ENCODE data around the gene NCR3LG1.

The NCR3LG1 gene

GRCh38 chr11:17371614-17372013, 20.0 kb downstream of the NCR3LG1 start:
- no peak for DNase-seq (ENCODE audit: low read depth in 2 of 2)

- DNase-seq (ENCODE audit: low read depth in 2 of 2), result no peak
Observed at GRCh38 chr11:17375547-17375946, 23.9 kb downstream of the NCR3LG1 start.

GRCh38 chr11:17376493-17376892, 24.9 kb downstream of the NCR3LG1 start:
- DNase-seq (ENCODE audit: low read depth in 2 of 2), result no peak

GRCh38 chr11:17378655-17379054, 27.1 kb downstream of the NCR3LG1 start:
- DNase-seq (ENCODE audit: low read depth in 2 of 2), result no peak

GRCh38 chr11:17379383-17380180, 28.0 kb downstream of the NCR3LG1 start:
- no peak for DNase-seq (ENCODE audit: low read depth in 2 of 2)

- DNase-seq (ENCODE audit: low read depth in 2 of 2), result no peak
Observed at GRCh38 chr11:17381156-17381555, 29.6 kb downstream of the NCR3LG1 start.

GRCh38 chr11:17382046-17382728, 30.6 kb downstream of the NCR3LG1 start:
- no peak for DNase-seq (ENCODE audit: low read depth in 2 of 2)

GRCh38 chr11:17383461-17383860, 31.9 kb downstream of the NCR3LG1 start:
- DNase-seq (ENCODE audit: low read depth in 2 of 2), result no peak

GRCh38 chr11:17384002-17384511, 32.5 kb downstream of the NCR3LG1 start:
- peak; percentile 62 to 71 for DNase-seq (ENCODE audit: low read depth in 2 of 2)

GRCh38 chr11:17385492-17385891, 33.9 kb downstream of the NCR3LG1 start:
- no peak for DNase-seq (ENCODE audit: low read depth in 2 of 2)

GRCh38 chr11:17385926-17386325, 34.3 kb downstream of the NCR3LG1 start:
- no peak for DNase-seq (ENCODE audit: low read depth in 2 of 2)

- DNase-seq (ENCODE audit: low read depth in 2 of 2), result peak; percentile 23 to 30
Observed at GRCh38 chr11:17386331-17387084, 34.9 kb downstream of the NCR3LG1 start.

- DNase-seq (ENCODE audit: low read depth in 2 of 2), result no peak
Observed at GRCh38 chr11:17387254-17387653, 35.7 kb downstream of the NCR3LG1 start.

- no peak for DNase-seq (ENCODE audit: low read depth in 2 of 2)
Observed at GRCh38 chr11:17387811-17388210, 36.2 kb downstream of the NCR3LG1 start.

GRCh38 chr11:17388609-17389210, 37.1 kb downstream of the NCR3LG1 start, which contains the start of gene KCNJ11:
Gene KCNJ11 (minus strand): TSS chr11:17388659. CDS start chr11:17388091, 568 bp downstream.
- peak in 1 of 2 donors; percentile 6 for DNase-seq (ENCODE audit: low read depth in 2 of 2)

- DNase-seq (ENCODE audit: low read depth in 2 of 2), result peak; percentile 61 to 74
Observed at GRCh38 chr11:17389211-17389956, 37.8 kb downstream of the NCR3LG1 start.

- no peak for DNase-seq (ENCODE audit: low read depth in 2 of 2)
Observed at GRCh38 chr11:17389957-17390649, 38.5 kb downstream of the NCR3LG1 start.

- no peak for DNase-seq (ENCODE audit: low read depth in 2 of 2)
Observed at GRCh38 chr11:17391493-17392355, 40.1 kb downstream of the NCR3LG1 start.

GRCh38 chr11:17392872-17393271, 41.3 kb downstream of the NCR3LG1 start:
- no peak for DNase-seq (ENCODE audit: low read depth in 2 of 2)

Data from stimulated activated CD8-positive, alpha-beta memory T cell treated with anti-CD3 and anti-CD28 coated beads, Interleukin-2, amount 100 ng/mL, for 48 hours (primary cell).